NCI-H748 (cell line): Measurements from ENCODE around the gene CYSLTR2.

ENCODE experiments used
- DNase-seq: peaks from one replicate; lab custom pipeline; 2025; ENCODE audit not compliant: unreplicated experiment; lab: John Stamatoyannopoulos, UW

The CYSLTR2 gene

GRCh38 chr13:48653472-48653939 lies at the start of gene CYSLTR2:
Gene CYSLTR2 (plus strand): TSS chr13:48653929. CDS start chr13:48706818, 52,889 bp downstream.
- DNase-seq, result peak; percentile 45

GRCh38 chr13:48615049-48615448 lies 38.7 kb upstream of the CYSLTR2 start:
- no peak for DNase-seq

GRCh38 chr13:48618937-48619336 lies 34.8 kb upstream of the CYSLTR2 start:
- no peak for DNase-seq

GRCh38 chr13:48621056-48621455 lies 32.7 kb upstream of the CYSLTR2 start:
- no peak for DNase-seq

GRCh38 chr13:48624016-48624415 lies 29.7 kb upstream of the CYSLTR2 start:
- no peak for DNase-seq

GRCh38 chr13:48624858-48625257 lies 28.9 kb upstream of the CYSLTR2 start:
- no peak for DNase-seq

GRCh38 chr13:48625413-48626076 lies 28.2 kb upstream of the CYSLTR2 start:
- no peak for DNase-seq

GRCh38 chr13:48626077-48626449 lies 27.7 kb upstream of the CYSLTR2 start:
- no peak for DNase-seq

GRCh38 chr13:48626726-48627451 lies 26.8 kb upstream of the CYSLTR2 start:
- DNase-seq, result no peak

GRCh38 chr13:48629277-48629676 lies 24.5 kb upstream of the CYSLTR2 start:
- no peak for DNase-seq

GRCh38 chr13:48630291-48630690 lies 23.4 kb upstream of the CYSLTR2 start:
- no peak for DNase-seq

- no peak for DNase-seq
These were observed 23.0 kb upstream of the CYSLTR2 start for GRCh38 chr13:48630773-48631172.

GRCh38 chr13:48631441-48631840 lies 22.3 kb upstream of the CYSLTR2 start:
- DNase-seq, result no peak

GRCh38 chr13:48633700-48634099 lies 20.0 kb upstream of the CYSLTR2 start:
- no peak for DNase-seq

- DNase-seq, result no peak
These were observed 19.1 kb upstream of the CYSLTR2 start for GRCh38 chr13:48634636-48635035.

- no peak for DNase-seq
These were observed 18.3 kb upstream of the CYSLTR2 start for GRCh38 chr13:48635478-48635877.

GRCh38 chr13:48636550-48636949 lies 17.2 kb upstream of the CYSLTR2 start:
- no peak for DNase-seq

- no peak for DNase-seq
These were observed 16.1 kb upstream of the CYSLTR2 start for GRCh38 chr13:48637601-48638000.

- no peak for DNase-seq
These were observed 13.0 kb upstream of the CYSLTR2 start for GRCh38 chr13:48640767-48641166.

- no peak for DNase-seq
These were observed 12.3 kb upstream of the CYSLTR2 start for GRCh38 chr13:48641404-48641803.

GRCh38 chr13:48642061-48642460 lies 11.7 kb upstream of the CYSLTR2 start:
- DNase-seq, result no peak

- no peak for DNase-seq
These were observed 10.6 kb upstream of the CYSLTR2 start for GRCh38 chr13:48643159-48643558.

GRCh38 chr13:48644141-48644540 lies 9.6 kb upstream of the CYSLTR2 start:
- DNase-seq, result no peak
